22Rv1 (cell line): ENCODE results near the gene NLN.
"Not testable (repeated sequence)": the region's sequence is repeated elsewhere in the genome, so short reads cannot be mapped to it uniquely, and the experiment has no call there.

Experiments used
- H3K27ac ChIP-seq: fragments of 450-650 bp; 2 replicates; pipeline ENCODE4 v1.5.1; 2017
- CTCF ChIP-seq: fragments of 450-650 bp; IDR thresholded peaks from 2 replicates; pipeline ENCODE4 v1.5.1; 2017; ENCODE audit warnings: mild to moderate bottlenecking
- ZFX ChIP-seq: fragments of 450-650 bp; IDR thresholded peaks from 2 replicates; pipeline ENCODE4 v1.6.1; 2017; ENCODE audit warnings: antibody characterized with exemption, borderline replicate concordance

The NLN gene

GRCh38 chr5:65803699-65804391 lies 81.8 kb downstream of the NLN start:
- no peak overlapping the region for H3K27ac ChIP-seq
- no peak for TF ChIP-seq CTCF
- TF ChIP-seq ZFX = no peak

- H3K27ac ChIP-seq = no peak overlapping the region
- TF ChIP-seq ZFX = no peak
- TF ChIP-seq CTCF = no peak
Observed at GRCh38 chr5:65805089-65805488, 83.1 kb downstream of the NLN start.

GRCh38 chr5:65807494-65807893 lies 85.5 kb downstream of the NLN start:
- not testable (repeated sequence) for H3K27ac ChIP-seq

- TF ChIP-seq CTCF = no peak
- TF ChIP-seq ZFX = no peak
- no peak overlapping the region for H3K27ac ChIP-seq
Observed at GRCh38 chr5:65808251-65808741, 86.3 kb downstream of the NLN start.

- no peak overlapping the region for H3K27ac ChIP-seq
Observed at GRCh38 chr5:65808818-65809217, 86.8 kb downstream of the NLN start.

GRCh38 chr5:65809817-65810531 lies 88.0 kb downstream of the NLN start:
- H3K27ac ChIP-seq = no peak overlapping the region
- TF ChIP-seq ZFX = no peak
- no peak for TF ChIP-seq CTCF

More at GRCh38 chr5:65808818-65809217, 86.8 kb downstream of the NLN start:
- TF ChIP-seq ZFX (no peak), CTCF (no peak)

GRCh38 chr5:65811004-65811403 lies 89.0 kb downstream of the NLN start:
- H3K27ac ChIP-seq = no peak overlapping the region
- TF ChIP-seq CTCF (no peak), ZFX (no peak)
